ENCODE measurements around the gene CXCL17.
A peak's percentile ranks its signal among the peaks of the same experiment; 100 is the strongest.

The CXCL17 gene

DNA sequence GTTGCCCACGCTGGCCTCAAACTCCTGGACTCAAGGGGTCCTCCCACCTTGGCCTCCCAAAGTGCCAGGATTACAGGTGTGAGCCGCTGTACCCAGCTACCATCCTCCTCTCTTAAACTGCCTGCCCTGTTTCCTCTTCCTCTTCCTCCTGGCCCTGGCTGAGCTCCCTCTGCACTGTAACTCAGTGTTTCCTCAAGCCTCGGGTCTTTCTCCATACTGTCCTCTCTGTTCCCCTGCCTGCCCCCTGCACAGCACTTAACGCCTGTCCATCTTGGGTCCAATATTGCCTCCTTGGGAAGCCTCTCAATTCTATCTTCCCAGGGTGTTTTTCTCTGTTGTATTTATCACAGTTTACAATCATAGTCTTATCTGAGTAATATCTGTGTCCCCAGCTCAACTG is 21.6 kb downstream of the CXCL17 start:
- Histone ChIP-seq H3K36me3 (ENCODE audit: insufficient read depth, low read length) (no peaks in the 10 kb centered on the region), H3K4me2 (ENCODE audit: insufficient read depth, low read length) (no peak overlapping the region), H3K4me1 (ENCODE audit: insufficient read depth, low read length) (peaks cover 24% of the 10 kb centered on the region), H3K27ac (ENCODE audit: low read length) (no peak overlapping the region), H3K9ac (ENCODE audit: low read depth, low read length) (no peak overlapping the region), H3K9me3 (ENCODE audit: insufficient read depth, low read length, severe bottlenecking) (no peaks in the 10 kb centered on the region), H2AFZ (ENCODE audit: low read depth, low read length) (no peak overlapping the region), H3K27me3 (ENCODE audit: insufficient read depth, low read length, poor library complexity) (no peaks in the 10 kb centered on the region), H4K20me1 (ENCODE audit: insufficient read depth, low read length) (peaks cover 14% of the 10 kb centered on the region), H3K79me2 (ENCODE audit: insufficient read depth, low read length) (no peaks in the 10 kb centered on the region), H3K4me3 (ENCODE audit: low read depth in 1 of 2, low read length in 2 of 2) (no peak overlapping the region)
- ATAC-seq (ENCODE audit: insufficient read depth, low read depth) (no peak), DNase-seq (no peak)
- TF ChIP-seq, protein P1, sequence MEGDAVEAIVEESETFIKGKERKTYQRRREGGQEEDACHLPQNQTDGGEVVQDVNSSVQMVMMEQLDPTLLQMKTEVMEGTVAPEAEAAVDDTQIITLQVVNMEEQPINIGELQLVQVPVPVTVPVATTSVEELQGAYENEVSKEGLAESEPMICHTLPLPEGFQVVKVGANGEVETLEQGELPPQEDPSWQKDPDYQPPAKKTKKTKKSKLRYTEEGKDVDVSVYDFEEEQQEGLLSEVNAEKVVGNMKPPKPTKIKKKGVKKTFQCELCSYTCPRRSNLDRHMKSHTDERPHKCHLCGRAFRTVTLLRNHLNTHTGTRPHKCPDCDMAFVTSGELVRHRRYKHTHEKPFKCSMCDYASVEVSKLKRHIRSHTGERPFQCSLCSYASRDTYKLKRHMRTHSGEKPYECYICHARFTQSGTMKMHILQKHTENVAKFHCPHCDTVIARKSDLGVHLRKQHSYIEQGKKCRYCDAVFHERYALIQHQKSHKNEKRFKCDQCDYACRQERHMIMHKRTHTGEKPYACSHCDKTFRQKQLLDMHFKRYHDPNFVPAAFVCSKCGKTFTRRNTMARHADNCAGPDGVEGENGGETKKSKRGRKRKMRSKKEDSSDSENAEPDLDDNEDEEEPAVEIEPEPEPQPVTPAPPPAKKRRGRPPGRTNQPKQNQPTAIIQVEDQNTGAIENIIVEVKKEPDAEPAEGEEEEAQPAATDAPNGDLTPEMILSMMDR (IDR thresholded peaks at IDR 0.05; ENCODE audit: borderline replicate concordance, extremely low read depth, low read length, poor library complexity, severe bottlenecking), result no peak
- TF ChIP-seq EZH2 (IDR thresholded peaks at IDR 0.05; ENCODE audit: borderline replicate concordance, low read depth, low read length, severe bottlenecking), result no peak

DNA sequence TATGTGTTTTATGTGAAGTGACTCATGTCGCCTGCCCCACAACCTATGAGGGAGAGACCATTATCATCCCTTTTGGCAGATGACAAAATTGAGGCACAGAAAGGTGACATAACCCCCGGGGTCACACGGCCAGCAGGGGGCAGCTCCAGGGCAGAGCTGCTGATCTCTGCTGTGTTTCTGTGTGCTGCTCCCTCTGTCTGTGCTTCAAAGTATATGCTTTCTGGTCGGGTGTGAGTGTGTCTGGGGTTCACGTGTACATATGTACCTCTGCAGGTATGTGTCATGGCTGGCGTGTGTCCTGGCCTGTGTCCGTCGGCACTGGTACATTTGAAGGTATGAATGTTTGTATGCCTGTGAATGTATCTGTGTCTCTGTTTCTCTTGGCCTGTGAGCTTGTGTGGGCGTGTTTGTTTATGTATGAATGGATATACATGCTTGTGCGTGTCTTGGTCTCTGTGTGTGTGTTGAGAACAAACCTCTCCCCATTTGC is 22.6 kb downstream of the CXCL17 start:
- H3K9me3 ChIP-seq (ENCODE audit: insufficient read depth, low read length, severe bottlenecking), result no peaks in the 10 kb centered on the region
- DNase-seq, result peak; percentile 62
- H3K4me2 ChIP-seq (ENCODE audit: insufficient read depth, low read length), result no peak overlapping the region
- no peaks in the 10 kb centered on the region for H3K36me3 ChIP-seq (ENCODE audit: insufficient read depth, low read length)
- peaks cover 14% of the 10 kb centered on the region for H4K20me1 ChIP-seq (ENCODE audit: insufficient read depth, low read length)
- H3K4me1 ChIP-seq (ENCODE audit: insufficient read depth, low read length), result peaks cover 24% of the 10 kb centered on the region
- TF ChIP-seq, protein P1 (IDR thresholded peaks at IDR 0.05; ENCODE audit: borderline replicate concordance, extremely low read depth, low read length, poor library complexity, severe bottlenecking), result peak; percentile 72
- no peak for TF ChIP-seq EZH2 (IDR thresholded peaks at IDR 0.05; ENCODE audit: borderline replicate concordance, low read depth, low read length, severe bottlenecking)
- no peak overlapping the region for H3K4me3 ChIP-seq (ENCODE audit: low read depth in 1 of 2, low read length in 2 of 2)
- H2AFZ ChIP-seq (ENCODE audit: low read depth, low read length), result no peak overlapping the region
- H3K27ac ChIP-seq (ENCODE audit: low read length), result no peak overlapping the region
- H3K27me3 ChIP-seq (ENCODE audit: insufficient read depth, low read length, poor library complexity), result no peaks in the 10 kb centered on the region
- no peak overlapping the region for H3K9ac ChIP-seq (ENCODE audit: low read depth, low read length)
- H3K79me2 ChIP-seq (ENCODE audit: insufficient read depth, low read length), result no peaks in the 10 kb centered on the region
- ATAC-seq (ENCODE audit: insufficient read depth, low read depth), result peak; percentile 42

DNA sequence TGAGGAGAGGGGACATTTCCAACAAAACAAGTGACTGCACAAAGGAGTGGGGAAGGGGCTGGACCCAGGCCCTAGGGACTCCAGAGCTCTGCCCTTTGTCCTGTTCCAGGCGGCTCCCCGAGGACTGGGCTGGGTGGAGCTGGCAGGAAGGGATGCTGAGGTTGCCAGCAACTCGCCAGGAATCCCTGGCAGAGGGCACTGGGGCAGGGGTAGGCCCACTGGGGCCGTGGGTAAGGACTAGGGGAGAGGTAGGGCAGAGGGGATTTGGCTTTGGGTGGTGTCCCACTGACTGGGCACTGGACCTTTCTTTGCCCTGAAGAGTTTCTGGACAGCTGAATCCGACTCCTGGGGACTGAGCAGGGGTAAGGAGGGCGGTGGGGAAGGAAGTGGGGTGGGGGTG is 23.4 kb downstream of the CXCL17 start:
- Histone ChIP-seq H3K27ac (ENCODE audit: low read length) (no peak overlapping the region), H3K4me2 (ENCODE audit: insufficient read depth, low read length) (no peak overlapping the region), H3K9me3 (ENCODE audit: insufficient read depth, low read length, severe bottlenecking) (no peaks in the 10 kb centered on the region), H4K20me1 (ENCODE audit: insufficient read depth, low read length) (peaks cover 14% of the 10 kb centered on the region), H2AFZ (ENCODE audit: low read depth, low read length) (no peak overlapping the region), H3K36me3 (ENCODE audit: insufficient read depth, low read length) (no peaks in the 10 kb centered on the region), H3K79me2 (ENCODE audit: insufficient read depth, low read length) (no peaks in the 10 kb centered on the region), H3K4me1 (ENCODE audit: insufficient read depth, low read length) (peaks cover 23% of the 10 kb centered on the region), H3K27me3 (ENCODE audit: insufficient read depth, low read length, poor library complexity) (no peaks in the 10 kb centered on the region), H3K9ac (ENCODE audit: low read depth, low read length) (no peak overlapping the region), H3K4me3 (ENCODE audit: low read depth in 1 of 2, low read length in 2 of 2) (no peak overlapping the region)
- ATAC-seq (ENCODE audit: insufficient read depth, low read depth) (no peak), DNase-seq (no peak)
- TF ChIP-seq, protein P1 (IDR thresholded peaks at IDR 0.05; ENCODE audit: borderline replicate concordance, extremely low read depth, low read length, poor library complexity, severe bottlenecking), result no peak
- no peak for TF ChIP-seq EZH2 (IDR thresholded peaks at IDR 0.05; ENCODE audit: borderline replicate concordance, low read depth, low read length, severe bottlenecking)

DNA sequence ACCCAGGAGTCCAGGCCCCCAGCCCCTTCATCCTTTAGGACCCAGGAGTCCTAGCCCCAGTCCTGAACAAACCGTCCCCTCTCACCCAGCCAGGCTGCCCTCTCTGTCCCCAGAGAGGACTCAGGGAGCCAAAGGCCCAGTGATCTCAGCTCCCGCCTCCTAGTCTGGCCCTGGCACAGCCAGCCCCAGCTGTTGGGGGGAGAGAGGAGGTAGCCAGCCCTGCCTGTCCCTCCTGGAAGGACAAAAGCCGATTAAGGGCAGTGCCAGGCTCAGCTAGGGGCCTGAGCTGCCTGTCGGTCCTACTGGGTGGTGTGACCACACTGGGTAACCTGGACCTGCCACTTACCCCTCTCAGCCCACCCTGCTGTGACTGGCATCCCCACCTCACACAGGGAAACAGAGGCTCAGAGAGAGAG is 30.1 kb downstream of the CXCL17 start:
- DNase-seq, result no peak
- H3K9ac ChIP-seq (ENCODE audit: low read depth, low read length), result no peak overlapping the region
- TF ChIP-seq, protein P1 (IDR thresholded peaks at IDR 0.05; ENCODE audit: borderline replicate concordance, extremely low read depth, low read length, poor library complexity, severe bottlenecking), result no peak
- TF ChIP-seq EZH2 (IDR thresholded peaks at IDR 0.05; ENCODE audit: borderline replicate concordance, low read depth, low read length, severe bottlenecking), result no peak

More for the DNA sequence above, 30.1 kb downstream of the CXCL17 start:
- no peak overlapping the region for H3K27ac ChIP-seq (ENCODE audit: low read length)
- no peaks in the 10 kb centered on the region for H3K79me2 ChIP-seq (ENCODE audit: insufficient read depth, low read length)
- no peak overlapping the region for H2AFZ ChIP-seq (ENCODE audit: low read depth, low read length)
- H4K20me1 ChIP-seq (ENCODE audit: insufficient read depth, low read length), result peaks cover 24% of the 10 kb centered on the region
- H3K27me3 ChIP-seq (ENCODE audit: insufficient read depth, low read length, poor library complexity), result no peaks in the 10 kb centered on the region
- peaks cover 13% of the 10 kb centered on the region for H3K36me3 ChIP-seq (ENCODE audit: insufficient read depth, low read length)
- no peak overlapping the region for H3K4me2 ChIP-seq (ENCODE audit: insufficient read depth, low read length)
- no peaks in the 10 kb centered on the region for H3K9me3 ChIP-seq (ENCODE audit: insufficient read depth, low read length, severe bottlenecking)
- H3K4me1 ChIP-seq (ENCODE audit: insufficient read depth, low read length), result no peaks in the 10 kb centered on the region
- no peak overlapping the region for H3K4me3 ChIP-seq (ENCODE audit: low read depth in 1 of 2, low read length in 2 of 2)
- ATAC-seq (ENCODE audit: insufficient read depth, low read depth), result no peak
